T-cell (primary cell): ENCODE results near the gene DPY19L1. TPM values are rescaled to one million over a fixed set of nuclear protein-coding genes. Genes with fewer than 3 reads are reported as not detected.
"Not testable (repeated sequence)": the region's sequence is repeated elsewhere in the genome, so short reads cannot be mapped to it uniquely, and the experiment has no call there.

Source experiments
- ATAC-seq, 4 experiments: fragments of 200-7000 bp in 3 of 4; fragments of 150-1000 bp in 1 of 4; cut with Tn5 transposase; replicated peaks in 1 of 4; 1 replicate in 3 of 4; 2 replicates in 1 of 4; pipeline ENCODE4 v1.10.0; 2021; ENCODE audit warnings: moderate library complexity in 3 of 4, mild to moderate bottlenecking in 2 of 4, moderate number of reproducible peaks in 1 of 4
- CTCF ChIA-PET, 2 donors: fragments of 300-600 bp; sonication (Branson Sonifier 250); formaldehyde crosslinking; loops; one replicate each; lab custom pipeline; 2022; ENCODE audit warnings: antibody characterized with exemption in 2 of 2; lab: Charles Lee
- POLR2A ChIA-PET, 2 donors: fragments of 300-600 bp; sonication (Branson Sonifier 250); formaldehyde crosslinking; loops; one replicate each; lab custom pipeline; 2022; ENCODE audit warnings: antibody characterized with exemption in 2 of 2; lab: Charles Lee
- DNase-seq, 35 experiments: peaks; one replicate each; pipeline versions ENCODE4 v3.0.0 to v3.0.0-alpha.2; 2013 to 2023
- H3K27ac ChIP-seq: one replicate; pipeline ENCODE4 v1.5.1; 2013; ENCODE audit warnings: low read length
- H3K27me3 ChIP-seq, 2 experiments: replicated peaks in 1 of 2; 1 replicate in 1 of 2; 2 replicates in 1 of 2; pipeline versions ENCODE4 v1.6.1 to v1.7.0; 2013; ENCODE audit warnings: low read length in 1 of 2, mixed read lengths in 1 of 2; ENCODE audit not compliant: control insufficient read depth in 2 of 2, insufficient read depth in 2 of 2; ENCODE audit errors: extremely low read depth in 1 of 2
- H3K36me3 ChIP-seq, 2 donors: 1 replicate in 1 of 2; 2 replicates in 1 of 2; pipeline versions ENCODE4 v1.6.1 to v1.7.0; 2013; ENCODE audit warnings: low read length in 1 of 2; ENCODE audit not compliant: control insufficient read depth in 2 of 2, insufficient read depth in 1 of 2; ENCODE audit errors: extremely low read depth in 1 of 2
- H3K4me1 ChIP-seq, 2 experiments: 1 replicate in 1 of 2; 2 replicates in 1 of 2; pipeline versions ENCODE4 v1.6.1 to v1.7.0; 2013; ENCODE audit warnings: low read length in 2 of 2, mixed read lengths in 1 of 2; ENCODE audit not compliant: insufficient read depth in 2 of 2, control insufficient read depth in 1 of 2; ENCODE audit errors: extremely low read depth in 1 of 2
- H3K4me3 ChIP-seq, 2 donors: 1 replicate in 1 of 2; 2 replicates in 1 of 2; pipeline versions ENCODE4 v1.5.1 to v1.7.0; 2013; ENCODE audit warnings: mild to moderate bottlenecking in 2 of 2, low read length in 1 of 2, moderate library complexity in 1 of 2; ENCODE audit not compliant: control insufficient read depth in 1 of 2; ENCODE audit errors: extremely low read depth in 1 of 2
- H3K9me3 ChIP-seq: 2 replicates; pipeline ENCODE4 v1.7.0; 2013
- H3K27ac Mint-ChIP-seq, 2 donors: one replicate each; pipeline ENCODE4 v1.8.0; 2020 to 2021; ENCODE audit warnings: mild to moderate bottlenecking in 2 of 2, mixed read lengths in 2 of 2
- H3K27me3 Mint-ChIP-seq, 2 donors: one replicate each; pipeline ENCODE4 v1.8.0; 2021 to 2022; ENCODE audit warnings: mixed read lengths in 2 of 2
- H3K36me3 Mint-ChIP-seq: one replicate; pipeline ENCODE4 v1.8.0; 2021; ENCODE audit warnings: mixed read lengths
- H3K4me1 Mint-ChIP-seq, 3 donors: one replicate each; pipeline ENCODE4 v1.8.0; 2020 to 2022; ENCODE audit warnings: mixed read lengths in 3 of 3, mild to moderate bottlenecking in 1 of 3
- H3K4me3 Mint-ChIP-seq, 3 donors: one replicate each; pipeline ENCODE4 v1.8.0; 2020 to 2022; ENCODE audit warnings: mild to moderate bottlenecking in 3 of 3, mixed read lengths in 3 of 3, moderate library complexity in 3 of 3
- H3K9me3 Mint-ChIP-seq, 3 donors: one replicate each; pipeline ENCODE4 v1.8.0; 2020 to 2022; ENCODE audit warnings: mixed read lengths in 3 of 3
- WGBS: methylation state at CpG from one replicate; pipeline ENCODE4 v1.1.5; 2013; ENCODE audit warnings: missing lambda C conversion rate; ENCODE audit not compliant: insufficient coverage; 5-methylcytosine and 5-hydroxymethylcytosine counted together
- total RNA-seq, 35 experiments: library from RNA in 6 of 35; stranded (reverse) in 6 of 35; fragments of 120-200 nt in 1 of 35; gene quantifications; one replicate each; pipeline versions ENCODE4 v1.2.1 to v1.2.4 and lab custom pipeline; 2013 to 2026

The DPY19L1 gene
- 10 to 100 TPM in 3 of 5 donors, 1 to 10 TPM in 2; 6.6 to 10.5 (median 10.3) TPM for total RNA-seq
- total RNA-seq (2013) = 12.5 TPM
- total RNA-seq (lab: John Stamatoyannopoulos, UW) = 9.0 to 40.2 (median 21.0) reads per million in 29 experiments

DNA sequence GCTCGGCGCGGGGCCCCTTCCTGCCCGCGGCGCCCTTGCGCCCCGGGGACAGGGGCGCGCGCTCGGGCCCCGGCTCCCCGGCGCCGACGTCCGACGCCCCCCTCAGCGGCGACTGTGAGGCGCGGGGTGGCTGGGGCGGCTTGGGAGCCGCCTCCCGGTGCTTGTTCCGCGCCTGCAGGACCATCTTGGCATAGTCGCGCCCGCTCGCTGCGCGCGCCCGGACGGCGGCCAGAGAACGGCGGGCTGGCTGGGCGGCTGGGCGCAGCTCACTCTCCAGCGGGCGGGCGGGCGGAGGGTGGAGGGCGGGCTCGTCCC is at the start of gene DPY19L1:
DPY19L1 (minus strand) TSS at position 275 of the 315 bp plus-strand sequence; CDS start at position 184, 91 bp downstream.
- Mint-ChIP-seq H3K4me1 (peaks cover 34 to 38% (median 35%) of the 10 kb centered on the region in 3 donors), H3K9me3 (no peaks in the 10 kb centered on the region), H3K27ac (peak within 1 kb of the TSS; percentile 85 to 88), H3K4me3 (peak within 1 kb of the TSS; percentile 91 to 98 (median 93)), H3K27me3 (no peaks in the 10 kb centered on the region), H3K36me3 (no peaks in the 10 kb centered on the region)
- ChIA-PET POLR2A (interaction anchor here in 1 of 2 donors (0.6 kb wide), 1 partner anchor 760 kb away, joined by 4 read pairs; no protein-coding TSS in a partner anchor), CTCF (interaction anchor here (0.6 to 1.2 kb wide), 3 partner anchors 15 to 303 kb away, joined by 4 to 5 read pairs (median 4); no protein-coding TSS in a partner anchor)
- no peaks in the 10 kb centered on the region for H3K36me3 ChIP-seq
- peak within 1 kb of the TSS; percentile 74 to 81 for H3K4me3 ChIP-seq
- ATAC-seq (peak in 1 of 4 experiments; percentile 19), DNase-seq (no peak)
- H3K27ac ChIP-seq = peak within 1 kb of the TSS; percentile 55
- no peaks in the 10 kb centered on the region for H3K9me3 ChIP-seq
- H3K27me3 ChIP-seq = peaks cover 2% of the 10 kb centered on the region in 2 experiments
- WGBS = under 1% methylated on average over 42 of the region's 48 CpGs
- peaks cover 2 to 24% of the 10 kb centered on the region in 2 experiments for H3K4me1 ChIP-seq

GRCh38 chr7:35079517-35079916 is 42.2 kb upstream of the DPY19L1 start:
- DNase-seq, ATAC-seq: not testable (repeated sequence)
- no CpG with 5 or more reads among the region's 3 CpGs for WGBS

GRCh38 chr7:35074008-35074407 is 36.7 kb upstream of the DPY19L1 start:
- H3K4me3 Mint-ChIP-seq, H3K9me3 ChIP-seq, H3K27me3 ChIP-seq, H3K4me1 ChIP-seq, POLR2A ChIA-PET, H3K27ac Mint-ChIP-seq, H3K9me3 Mint-ChIP-seq, H3K4me3 ChIP-seq, H3K36me3 ChIP-seq, ATAC-seq, H3K36me3 Mint-ChIP-seq, H3K27ac ChIP-seq, DNase-seq, H3K4me1 Mint-ChIP-seq, CTCF ChIA-PET: not testable (repeated sequence)
- peaks cover 25 to 40% of the 10 kb centered on the region in 2 donors for H3K27me3 Mint-ChIP-seq
- 7% methylated on average over 2 of the region's 5 CpGs for WGBS

More at GRCh38 chr7:35079517-35079916, 42.2 kb upstream of the DPY19L1 start:
- H3K27ac Mint-ChIP-seq, H3K4me1 Mint-ChIP-seq, H3K4me1 ChIP-seq, H3K4me3 Mint-ChIP-seq, H3K36me3 ChIP-seq, POLR2A ChIA-PET, H3K9me3 Mint-ChIP-seq, H3K27me3 ChIP-seq, H3K36me3 Mint-ChIP-seq, H3K9me3 ChIP-seq, H3K4me3 ChIP-seq, H3K27me3 Mint-ChIP-seq, H3K27ac ChIP-seq: not testable (repeated sequence)
- CTCF ChIA-PET = interaction anchor here in 1 of 2 donors (0.6 kb wide), 1 partner anchor 248 kb away, joined by 3 read pairs; no protein-coding TSS in a partner anchor

GRCh38 chr7:35072950-35073827 is 35.9 kb upstream of the DPY19L1 start:
- H3K27me3 ChIP-seq, H3K9me3 ChIP-seq, ATAC-seq, H3K4me3 Mint-ChIP-seq, H3K4me1 ChIP-seq, H3K27ac Mint-ChIP-seq, H3K27ac ChIP-seq, H3K9me3 Mint-ChIP-seq, POLR2A ChIA-PET, H3K36me3 ChIP-seq, CTCF ChIA-PET, H3K36me3 Mint-ChIP-seq, H3K4me3 ChIP-seq, H3K4me1 Mint-ChIP-seq: not testable (repeated sequence)
- WGBS = 67% methylated on average over 1 of the region's 14 CpGs
- peak in 1 of 35 experiments; percentile 4 for DNase-seq
- peaks cover 28 to 46% of the 10 kb centered on the region in 2 donors for H3K27me3 Mint-ChIP-seq

DNA sequence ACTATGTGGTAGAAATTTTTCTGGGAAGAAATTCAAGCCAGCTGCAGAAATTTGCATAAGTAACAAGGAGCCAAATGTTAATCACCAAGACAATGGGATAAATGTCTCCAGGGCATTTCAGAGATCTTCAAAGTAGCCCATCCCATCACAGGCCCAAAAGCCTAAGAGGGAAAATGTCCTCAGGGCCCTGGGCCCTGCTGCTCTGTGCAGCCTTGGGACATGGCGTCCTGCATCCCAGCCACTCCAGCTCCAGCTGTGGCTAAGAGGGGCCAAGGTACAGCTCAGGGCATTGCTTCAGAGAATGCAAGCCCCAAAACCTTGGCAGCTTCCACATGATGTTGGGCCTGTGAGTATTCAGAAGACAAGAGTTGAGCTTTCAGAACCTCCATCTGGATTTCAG is 31.8 kb upstream of the DPY19L1 start:
- POLR2A ChIA-PET, CTCF ChIA-PET, H3K4me1 Mint-ChIP-seq, H3K27me3 ChIP-seq, H3K27ac ChIP-seq, H3K9me3 ChIP-seq, DNase-seq, H3K4me1 ChIP-seq, H3K36me3 Mint-ChIP-seq, H3K4me3 ChIP-seq, H3K9me3 Mint-ChIP-seq, H3K27ac Mint-ChIP-seq, H3K36me3 ChIP-seq, ATAC-seq, H3K4me3 Mint-ChIP-seq: not testable (repeated sequence)
- WGBS = 83% methylated on average over 1 of the region's 1 CpG
- H3K27me3 Mint-ChIP-seq = peaks cover 26 to 39% of the 10 kb centered on the region in 2 donors

DNA sequence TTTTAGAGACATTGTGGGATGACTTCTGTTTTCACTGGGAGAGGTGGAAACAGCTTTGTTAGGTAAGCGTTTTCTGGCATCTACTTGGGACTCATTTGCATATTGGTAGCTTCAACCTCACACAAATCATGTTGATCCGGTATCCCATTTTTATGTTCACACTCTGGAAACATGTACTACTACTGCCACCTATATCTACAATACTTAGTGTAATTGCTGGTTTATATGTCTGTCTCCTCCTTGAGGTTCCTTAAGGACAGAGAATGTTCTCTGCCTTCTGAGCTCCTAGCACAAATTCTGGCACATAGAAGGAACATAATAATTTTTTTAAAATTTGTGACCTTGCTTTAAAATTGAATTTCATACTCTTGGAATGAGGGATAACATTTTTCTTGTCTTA is 28.1 kb upstream of the DPY19L1 start:
- ATAC-seq, H3K27me3 ChIP-seq, H3K36me3 ChIP-seq, CTCF ChIA-PET, H3K4me3 Mint-ChIP-seq, H3K4me1 ChIP-seq, H3K9me3 ChIP-seq, H3K4me1 Mint-ChIP-seq, H3K4me3 ChIP-seq, H3K27ac Mint-ChIP-seq, H3K27ac ChIP-seq, H3K36me3 Mint-ChIP-seq, H3K9me3 Mint-ChIP-seq, POLR2A ChIA-PET, DNase-seq: not testable (repeated sequence)
- WGBS = no CpG with 5 or more reads among the region's 2 CpGs
- H3K27me3 Mint-ChIP-seq = peaks cover 12 to 17% of the 10 kb centered on the region in 2 donors
